HepG2 (cell line): ENCODE data around the gene C2orf76. TPM values are rescaled to one million over a fixed set of nuclear protein-coding genes. Genes with fewer than 3 reads are reported as not detected.

Source experiments
- ADNP ChIP-seq: sonication (generic); formaldehyde crosslinking; IDR thresholded peaks from 2 replicates; pipeline ENCODE4 v1.4.0; 2020; ENCODE audit warnings: missing genetic modification reagents
- ARID2 ChIP-seq: sonication (generic); formaldehyde crosslinking; IDR thresholded peaks from 2 replicates; pipeline ENCODE4 v1.8.1; 2022; ENCODE audit warnings: mild to moderate bottlenecking, missing genetic modification reagents, borderline replicate concordance
- BCL6 ChIP-seq: IDR thresholded peaks from 2 replicates; pipeline ENCODE4 v1.6.1; 2016; ENCODE audit warnings: missing genetic modification reagents, missing compliant biosample characterization
- CENPT ChIP-seq: sonication (generic); formaldehyde crosslinking; IDR thresholded peaks from 2 replicates; pipeline ENCODE4 v1.8.0; 2022; ENCODE audit warnings: low read depth, mild to moderate bottlenecking, moderate library complexity, missing genetic modification reagents
- DNMT3B ChIP-seq: conservative IDR thresholded peaks from 2 replicates; pipeline ENCODE4 v1.6.1; 2016; ENCODE audit warnings: missing biosample characterization, control low read depth
- FIP1L1 ChIP-seq: fragments of 200-400 bp; formaldehyde crosslinking; IDR thresholded peaks from 2 replicates; pipeline ENCODE4 v1.6.1; 2018; ENCODE audit warnings: low read depth, mild to moderate bottlenecking, low read length, moderate library complexity, borderline replicate concordance; ENCODE audit not compliant: insufficient read depth
- HDAC1 ChIP-seq: sonication (generic); formaldehyde crosslinking; IDR thresholded peaks from 2 replicates; pipeline ENCODE4 v1.5.1; 2020; ENCODE audit warnings: mild to moderate bottlenecking, missing genetic modification reagents
- HDAC2 ChIP-seq: sonication (generic); formaldehyde crosslinking; IDR thresholded peaks from 2 replicates; pipeline ENCODE4 v1.4.0; 2020; ENCODE audit warnings: missing genetic modification reagents
- HNRNPH1 ChIP-seq: fragments of 200-400 bp; formaldehyde crosslinking; optimal IDR thresholded peaks from 2 replicates; pipeline ENCODE3; 2017; ENCODE audit warnings: mild to moderate bottlenecking, low read depth, low read length
- KLF13 ChIP-seq: sonication (generic); formaldehyde crosslinking; IDR thresholded peaks from 2 replicates; pipeline ENCODE4 v1.4.0; 2020; ENCODE audit warnings: mild to moderate bottlenecking, missing genetic modification reagents
- NFIB ChIP-seq: sonication (generic); formaldehyde crosslinking; IDR thresholded peaks from 2 replicates; pipeline ENCODE4 v1.9.0; 2021; ENCODE audit warnings: missing genetic modification reagents, mild to moderate bottlenecking, borderline replicate concordance
- NFRKB ChIP-seq: fragments of 450-650 bp; IDR thresholded peaks from 2 replicates; pipeline ENCODE4 v1.6.1; 2017
- PLRG1 ChIP-seq: fragments of 450-650 bp; conservative IDR thresholded peaks from 2 replicates; pipeline ENCODE4 v1.6.1; 2016
- SNRNP70 ChIP-seq: fragments of 200-400 bp; formaldehyde crosslinking; IDR thresholded peaks from 2 replicates; pipeline ENCODE4 v1.6.1; 2017; ENCODE audit warnings: mild to moderate bottlenecking, low read depth, low read length, moderate library complexity
- SRF ChIP-seq: IDR thresholded peaks from 2 replicates; pipeline ENCODE4 v1.6.1; 2011; ENCODE audit warnings: mild to moderate bottlenecking, low read depth, low read length, moderate library complexity
- ZNF34 ChIP-seq: sonication (generic); formaldehyde crosslinking; IDR thresholded peaks from 2 replicates; pipeline ENCODE4 v1.4.0; 2020; ENCODE audit warnings: mild to moderate bottlenecking, missing genetic modification reagents, borderline replicate concordance
- ZNF510 ChIP-seq: sonication (generic); formaldehyde crosslinking; IDR thresholded peaks from 2 replicates; pipeline ENCODE4 v1.4.0; 2020; ENCODE audit warnings: low read depth, mild to moderate bottlenecking, missing genetic modification reagents
- ZNF670 ChIP-seq: sonication (generic); formaldehyde crosslinking; IDR thresholded peaks from 2 replicates; pipeline ENCODE4 v1.8.0; 2022; ENCODE audit warnings: mild to moderate bottlenecking, missing genetic modification reagents, borderline replicate concordance
- ZNF75D ChIP-seq: sonication (generic); formaldehyde crosslinking; IDR thresholded peaks from 2 replicates; pipeline ENCODE4 v1.8.1; 2023; ENCODE audit warnings: missing genetic modification reagents, mild to moderate bottlenecking, borderline replicate concordance
- ZNF879 ChIP-seq: sonication (generic); formaldehyde crosslinking; IDR thresholded peaks from 2 replicates; pipeline ENCODE4 v1.8.1; 2023; ENCODE audit warnings: missing genetic modification reagents
- ZSCAN12 ChIP-seq: sonication (generic); formaldehyde crosslinking; IDR thresholded peaks from 2 replicates; pipeline ENCODE4 v1.9.0; 2021; ENCODE audit warnings: mild to moderate bottlenecking, missing genetic modification reagents
- polyA plus RNA-seq, 8 experiments: library from polyadenylated mRNA; depleted of rRNA in 3 of 8; stranded (reverse) in 7 of 8; unstranded in 1 of 8; fragments of >200 nt; fragmentation: Illumina TruSeq in 4 of 8; extraction: Trizol in 4 of 8; gene quantifications; 2 replicates each; pipeline versions ENCODE4 v1.2.1 to v1.2.3, GENCODE V29; 2011 to 2016; ENCODE audit warnings: low read depth in 4 of 8, missing spikeins in 1 of 8, mixed read lengths in 1 of 8; ENCODE audit not compliant: insufficient read depth in 1 of 8
- total RNA-seq, 5 experiments: library from RNA; depleted of rRNA; stranded (reverse); fragments of >200 nt; fragmentation: Illumina TruSeq; extraction: Trizol; gene quantifications; 2 replicates each; pipeline ENCODE4 v1.2.3, GENCODE V29; 2016; ENCODE audit warnings: low read depth in 1 of 5
- TF ChIP-seq, protein P1 (sequence below): sonication (generic); formaldehyde crosslinking; IDR thresholded peaks from 2 replicates; pipeline ENCODE4 v1.4.0; 2020; ENCODE audit warnings: missing genetic modification reagents
- TF ChIP-seq, protein P2 (sequence below): sonication (generic); formaldehyde crosslinking; IDR thresholded peaks from 2 replicates; pipeline ENCODE4 v1.5.0; 2020; ENCODE audit warnings: missing genetic modification reagents
- TF ChIP-seq, protein P3 (sequence below): sonication (generic); formaldehyde crosslinking; IDR thresholded peaks from 2 replicates; pipeline ENCODE4 v1.4.0; 2020; ENCODE audit warnings: missing genetic modification reagents

C2orf76 gene
- total and polyA plus RNA-seq, 2 of the 13 experiments (the other 11 are each of a cell fraction or from before 2014, with no cell fraction given): 7.7 to 8.5 TPM

DNA sequence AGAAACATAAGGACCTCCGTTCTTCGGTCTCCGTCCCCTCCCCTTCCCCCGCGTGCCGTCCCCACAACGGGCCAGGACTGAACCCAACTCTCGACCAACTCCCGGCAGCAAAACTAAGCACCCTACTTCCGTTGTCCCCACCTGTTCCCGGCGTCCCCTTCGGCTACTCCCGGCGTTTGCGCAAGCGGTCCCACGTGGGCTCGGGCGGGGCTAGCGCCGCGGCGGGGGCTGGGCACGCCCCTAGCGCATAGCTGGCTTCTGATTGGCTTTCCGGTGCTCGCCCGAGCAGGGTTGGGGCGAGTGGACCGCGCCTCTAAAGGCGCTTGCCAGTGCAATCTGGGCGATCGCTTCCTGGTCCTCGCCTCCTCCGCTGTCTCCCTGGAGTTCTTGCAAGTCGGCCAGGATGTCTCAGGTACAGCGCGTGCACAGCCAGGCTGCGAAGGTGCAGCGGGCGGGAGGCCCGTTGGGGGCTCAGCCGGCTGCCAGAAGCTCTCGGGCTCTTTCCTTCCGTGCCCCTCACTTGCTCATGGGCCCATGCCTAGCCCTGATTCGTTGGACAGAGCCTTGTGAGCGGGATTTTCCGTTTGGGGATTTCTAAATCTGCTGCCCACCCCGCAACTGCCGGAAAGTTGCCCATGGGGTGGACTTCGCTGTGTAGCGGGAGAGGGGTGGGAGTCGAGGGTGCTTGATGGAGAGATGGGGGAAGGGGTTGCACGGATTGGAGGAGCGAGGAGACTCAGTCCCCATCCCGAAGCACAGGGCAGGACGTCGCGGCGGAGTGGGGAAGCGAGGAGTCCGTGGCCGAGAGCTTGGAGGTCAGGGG lies at the start of gene C2orf76, which contains the start of gene DBI (continued):
- no peak for TF ChIP-seq NFIB (CRISPR knock-in tag)
- peak; percentile 60; the same call in 1 of the 2 replicates for TF ChIP-seq ZSCAN12
- TF ChIP-seq ADNP: no peak
- 0 out of 2 replicates have a peak, but pooled peaks have one; percentile 13 for TF ChIP-seq ZNF879 (CRISPR knock-in tag)
- TF ChIP-seq, protein P1, sequence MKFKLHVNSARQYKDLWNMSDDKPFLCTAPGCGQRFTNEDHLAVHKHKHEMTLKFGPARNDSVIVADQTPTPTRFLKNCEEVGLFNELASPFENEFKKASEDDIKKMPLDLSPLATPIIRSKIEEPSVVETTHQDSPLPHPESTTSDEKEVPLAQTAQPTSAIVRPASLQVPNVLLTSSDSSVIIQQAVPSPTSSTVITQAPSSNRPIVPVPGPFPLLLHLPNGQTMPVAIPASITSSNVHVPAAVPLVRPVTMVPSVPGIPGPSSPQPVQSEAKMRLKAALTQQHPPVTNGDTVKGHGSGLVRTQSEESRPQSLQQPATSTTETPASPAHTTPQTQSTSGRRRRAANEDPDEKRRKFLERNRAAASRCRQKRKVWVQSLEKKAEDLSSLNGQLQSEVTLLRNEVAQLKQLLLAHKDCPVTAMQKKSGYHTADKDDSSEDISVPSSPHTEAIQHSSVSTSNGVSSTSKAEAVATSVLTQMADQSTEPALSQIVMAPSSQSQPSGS (CRISPR knock-in tag): peak; percentile 93
- peak; percentile 79 for TF ChIP-seq BCL6 (CRISPR knock-in tag)
- TF ChIP-seq HDAC2 (CRISPR knock-in tag): peak; percentile 80
- TF ChIP-seq HDAC1 (CRISPR knock-in tag): peak; percentile 98
- TF ChIP-seq KLF13: no peak
- peak; percentile 11; the same call in 1 of the 2 replicates for TF ChIP-seq SRF
- TF ChIP-seq, protein P2, sequence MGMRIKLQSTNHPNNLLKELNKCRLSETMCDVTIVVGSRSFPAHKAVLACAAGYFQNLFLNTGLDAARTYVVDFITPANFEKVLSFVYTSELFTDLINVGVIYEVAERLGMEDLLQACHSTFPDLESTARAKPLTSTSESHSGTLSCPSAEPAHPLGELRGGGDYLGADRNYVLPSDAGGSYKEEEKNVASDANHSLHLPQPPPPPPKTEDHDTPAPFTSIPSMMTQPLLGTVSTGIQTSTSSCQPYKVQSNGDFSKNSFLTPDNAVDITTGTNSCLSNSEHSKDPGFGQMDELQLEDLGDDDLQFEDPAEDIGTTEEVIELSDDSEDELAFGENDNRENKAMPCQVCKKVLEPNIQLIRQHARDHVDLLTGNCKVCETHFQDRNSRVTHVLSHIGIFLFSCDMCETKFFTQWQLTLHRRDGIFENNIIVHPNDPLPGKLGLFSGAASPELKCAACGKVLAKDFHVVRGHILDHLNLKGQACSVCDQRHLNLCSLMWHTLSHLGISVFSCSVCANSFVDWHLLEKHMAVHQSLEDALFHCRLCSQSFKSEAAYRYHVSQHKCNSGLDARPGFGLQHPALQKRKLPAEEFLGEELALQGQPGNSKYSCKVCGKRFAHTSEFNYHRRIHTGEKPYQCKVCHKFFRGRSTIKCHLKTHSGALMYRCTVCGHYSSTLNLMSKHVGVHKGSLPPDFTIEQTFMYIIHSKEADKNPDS (CRISPR knock-in tag): no peak
- peak; percentile 19; the same call in 1 of the 2 replicates for TF ChIP-seq ZNF510 (CRISPR knock-in tag)
- no peak for TF ChIP-seq PLRG1
- peak; percentile 10; the same call in 1 of the 2 replicates for TF ChIP-seq DNMT3B (CRISPR knock-in tag)
- TF ChIP-seq ZNF34 (CRISPR knock-in tag): peak; percentile 66; the same call in 1 of the 2 replicates
- no peak for TF ChIP-seq CENPT
- no peak; the same call in 1 of the 2 replicates for TF ChIP-seq FIP1L1
- TF ChIP-seq ZNF75D: no peak
- peak; percentile 90; the same call in 1 of the 2 replicates for TF ChIP-seq ARID2 (CRISPR knock-in tag)
- no peak for TF ChIP-seq HNRNPH1
- peak; percentile 99 for TF ChIP-seq ZNF670 (CRISPR knock-in tag)
- TF ChIP-seq SNRNP70: no peak
- no peak for TF ChIP-seq NFRKB
- TF ChIP-seq, protein P3, sequence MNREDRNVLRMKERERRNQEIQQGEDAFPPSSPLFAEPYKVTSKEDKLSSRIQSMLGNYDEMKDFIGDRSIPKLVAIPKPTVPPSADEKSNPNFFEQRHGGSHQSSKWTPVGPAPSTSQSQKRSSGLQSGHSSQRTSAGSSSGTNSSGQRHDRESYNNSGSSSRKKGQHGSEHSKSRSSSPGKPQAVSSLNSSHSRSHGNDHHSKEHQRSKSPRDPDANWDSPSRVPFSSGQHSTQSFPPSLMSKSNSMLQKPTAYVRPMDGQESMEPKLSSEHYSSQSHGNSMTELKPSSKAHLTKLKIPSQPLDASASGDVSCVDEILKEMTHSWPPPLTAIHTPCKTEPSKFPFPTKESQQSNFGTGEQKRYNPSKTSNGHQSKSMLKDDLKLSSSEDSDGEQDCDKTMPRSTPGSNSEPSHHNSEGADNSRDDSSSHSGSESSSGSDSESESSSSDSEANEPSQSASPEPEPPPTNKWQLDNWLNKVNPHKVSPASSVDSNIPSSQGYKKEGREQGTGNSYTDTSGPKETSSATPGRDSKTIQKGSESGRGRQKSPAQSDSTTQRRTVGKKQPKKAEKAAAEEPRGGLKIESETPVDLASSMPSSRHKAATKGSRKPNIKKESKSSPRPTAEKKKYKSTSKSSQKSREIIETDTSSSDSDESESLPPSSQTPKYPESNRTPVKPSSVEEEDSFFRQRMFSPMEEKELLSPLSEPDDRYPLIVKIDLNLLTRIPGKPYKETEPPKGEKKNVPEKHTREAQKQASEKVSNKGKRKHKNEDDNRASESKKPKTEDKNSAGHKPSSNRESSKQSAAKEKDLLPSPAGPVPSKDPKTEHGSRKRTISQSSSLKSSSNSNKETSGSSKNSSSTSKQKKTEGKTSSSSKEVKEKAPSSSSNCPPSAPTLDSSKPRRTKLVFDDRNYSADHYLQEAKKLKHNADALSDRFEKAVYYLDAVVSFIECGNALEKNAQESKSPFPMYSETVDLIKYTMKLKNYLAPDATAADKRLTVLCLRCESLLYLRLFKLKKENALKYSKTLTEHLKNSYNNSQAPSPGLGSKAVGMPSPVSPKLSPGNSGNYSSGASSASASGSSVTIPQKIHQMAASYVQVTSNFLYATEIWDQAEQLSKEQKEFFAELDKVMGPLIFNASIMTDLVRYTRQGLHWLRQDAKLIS (CRISPR knock-in tag): no peak; the same call in 1 of the 2 replicates
